Esophagus muscularis mucosa (tissue), 4 donors: ENCODE results near the gene SH2D2A. TPM values are rescaled to one million over a fixed set of nuclear protein-coding genes. Genes with fewer than 3 reads are reported as not detected.

Source experiments
- DNase-seq: peaks from one replicate; pipeline ENCODE4 v3.0.0-alpha.2; 2017; ENCODE audit errors: extremely low spot score
- H3K27ac ChIP-seq, 4 donors: fragments of 200-600 bp; sonication (generic); replicated peaks in 1 of 4; 1 replicate in 3 of 4; 2 replicates in 1 of 4; pipeline ENCODE4 v1.5.1; 2016 to 2019; ENCODE audit warnings: mild to moderate bottlenecking in 1 of 4
- H3K27me3 ChIP-seq, 4 donors: fragments of 200-600 bp; sonication (generic); one replicate each; pipeline versions ENCODE4 v1.5.1 to v1.6.0; 2016 to 2019
- H3K36me3 ChIP-seq, 4 donors: fragments of 200-600 bp; sonication (generic); one replicate each; pipeline ENCODE4 v1.5.1; 2016 to 2019
- H3K4me1 ChIP-seq, 4 donors: fragments of 200-600 bp; sonication (generic); one replicate each; pipeline ENCODE4 v1.5.1; 2016 to 2019
- H3K4me3 ChIP-seq, 4 donors: fragments of 200-600 bp; sonication (generic); 1 replicate in 2 of 4; 2 replicates in 2 of 4; pipeline ENCODE4 v1.5.1; 2016 to 2019; ENCODE audit warnings: mild to moderate bottlenecking in 4 of 4, moderate library complexity in 1 of 4
- H3K9me3 ChIP-seq, 4 donors: fragments of 200-600 bp; sonication (generic); 1 replicate in 3 of 4; 2 replicates in 1 of 4; pipeline ENCODE4 v1.5.1; 2016 to 2019
- CTCF ChIP-seq, 3 experiments: fragments of 200-600 bp in 2 of 3; fragments of 450-650 bp in 1 of 3; sonication (generic) in 2 of 3; IDR thresholded peaks; one replicate each; pipeline ENCODE4 v1.5.1; 2017 to 2019; ENCODE audit warnings: antibody characterized with exemption in 3 of 3, mild to moderate bottlenecking in 2 of 3, moderate library complexity in 1 of 3
- EP300 ChIP-seq: sonication (generic); formaldehyde crosslinking; IDR thresholded peaks from one replicate; pipeline ENCODE4 v1.6.1; 2017; ENCODE audit warnings: antibody characterized with exemption
- POLR2A ChIP-seq: fragments of 450-650 bp; IDR thresholded peaks from one replicate; pipeline ENCODE4 v1.6.1; 2017; ENCODE audit warnings: antibody characterized with exemption, moderate library complexity, mild to moderate bottlenecking, low read depth
- POLR2AphosphoS5 ChIP-seq, 2 donors: sonication (generic); formaldehyde crosslinking; IDR thresholded peaks; one replicate each; pipeline ENCODE4 v1.6.1; 2017; ENCODE audit warnings: antibody characterized with exemption in 2 of 2
- WGBS: methylation state at CpG from one replicate; pipeline ENCODE4 v1.1.5; 2018; 5-methylcytosine and 5-hydroxymethylcytosine counted together
- intact Hi-C: fragments of 100-400 bp; cut with DNase I; formaldehyde crosslinking; loops from one replicate; pipeline ENCODE4 v1.15.1; 2023
- total RNA-seq, 4 donors: library from RNA; depleted of rRNA; stranded (reverse); fragments of >200 nt; gene quantifications; one replicate each; pipeline versions ENCODE4 v1.1.0 to v1.2.1, GENCODE V29; 2016

The SH2D2A gene
- total RNA-seq, 4 donors from 2014 or later = 0.83 to 2.7 (median 0.84) TPM; not detected in 1

GRCh38 chr1:156788136-156788535 lies 28.5 kb downstream of the SH2D2A start:
- Histone ChIP-seq H3K4me3 (no peak overlapping the region), H3K4me1 (no peaks in the 10 kb centered on the region), H3K27ac (no peak overlapping the region), H3K27me3 (no peaks in the 10 kb centered on the region), H3K36me3 (peaks cover 52 to 98% (median 81%) of the 10 kb centered on the region in 4 donors), H3K9me3 (no peaks in the 10 kb centered on the region)
- intact Hi-C loops = no loop called here
- DNase-seq = no peak
- 100% methylated on average over 2 of the region's 2 CpGs for WGBS
- TF ChIP-seq EP300 (no peak), POLR2AphosphoS5 (IDR thresholded peaks at IDR 0.05) (no peak), CTCF (IDR thresholded peaks at IDR 0.05) (no peak), POLR2A (no peak)

- Histone ChIP-seq H3K4me3 (no peak overlapping the region), H3K36me3 (peaks cover 44 to 93% (median 77%) of the 10 kb centered on the region in 4 donors), H3K27me3 (no peaks in the 10 kb centered on the region), H3K27ac (no peak overlapping the region), H3K4me1 (peaks cover 3 to 8% (median 7%) of the 10 kb centered on the region in 4 donors), H3K9me3 (no peaks in the 10 kb centered on the region)
- no peak for DNase-seq
- intact Hi-C loops = no loop called here
- WGBS = 85% methylated on average over 10 of the region's 10 CpGs
- TF ChIP-seq POLR2A (no peak), EP300 (no peak), CTCF (IDR thresholded peaks at IDR 0.05) (no peak), POLR2AphosphoS5 (IDR thresholded peaks at IDR 0.05) (no peak)
Observed at GRCh38 chr1:156786640-156787039, 30.0 kb downstream of the SH2D2A start.

GRCh38 chr1:156785458-156785857 lies 31.2 kb downstream of the SH2D2A start:
- peaks cover 43 to 81% (median 66%) of the 10 kb centered on the region in 4 donors for H3K36me3 ChIP-seq
- no peaks in the 10 kb centered on the region for H3K27me3 ChIP-seq
- intact Hi-C loops = no loop called here
- DNase-seq = no peak
- H3K4me1 ChIP-seq = peaks cover 4 to 15% (median 11%) of the 10 kb centered on the region in 4 donors
- H3K27ac ChIP-seq = no peak overlapping the region
- no peak overlapping the region for H3K4me3 ChIP-seq
- no peaks in the 10 kb centered on the region for H3K9me3 ChIP-seq
- WGBS = 84% methylated on average over 6 of the region's 6 CpGs
- TF ChIP-seq EP300 = no peak
- no peak for TF ChIP-seq CTCF (IDR thresholded peaks at IDR 0.05)
- no peak for TF ChIP-seq POLR2AphosphoS5 (IDR thresholded peaks at IDR 0.05)
- no peak for TF ChIP-seq POLR2A

GRCh38 chr1:156781585-156782186 lies 35.0 kb downstream of the SH2D2A start:
- Histone ChIP-seq H3K4me3 (no peak overlapping the region), H3K27ac (no peak overlapping the region), H3K4me1 (peaks cover 14 to 31% (median 29%) of the 10 kb centered on the region in 4 donors), H3K27me3 (no peaks in the 10 kb centered on the region), H3K9me3 (no peaks in the 10 kb centered on the region), H3K36me3 (peaks cover 21 to 46% (median 39%) of the 10 kb centered on the region in 4 donors)
- intact Hi-C loops = no loop called here
- no peak for TF ChIP-seq CTCF (IDR thresholded peaks at IDR 0.05)
- no peak for TF ChIP-seq POLR2AphosphoS5 (IDR thresholded peaks at IDR 0.05)
- TF ChIP-seq POLR2A = no peak
- no peak for TF ChIP-seq EP300
- DNase-seq = no peak

GRCh38 chr1:156777573-156777972 lies 39.1 kb downstream of the SH2D2A start:
- WGBS = 47% methylated on average over 1 of the region's 1 CpG
- Histone ChIP-seq H3K4me1 (peaks cover 27 to 62% (median 55%) of the 10 kb centered on the region in 4 donors), H3K9me3 (no peaks in the 10 kb centered on the region), H3K27me3 (no peaks in the 10 kb centered on the region), H3K4me3 (no peak overlapping the region), H3K36me3 (peaks cover 0 to 7% (median 4%) of the 10 kb centered on the region in 4 donors), H3K27ac (no peak overlapping the region)
- intact Hi-C loops = no loop called here
- no peak for TF ChIP-seq POLR2A
- no peak for TF ChIP-seq CTCF (IDR thresholded peaks at IDR 0.05)
- no peak for TF ChIP-seq EP300
- no peak for TF ChIP-seq POLR2AphosphoS5 (IDR thresholded peaks at IDR 0.05)
- no peak for DNase-seq
